Brain microvascular endothelial cell (primary cell): ENCODE measurements around the gene ZNF674.

Source experiments
- DNase-seq: peaks from one replicate; pipeline ENCODE4 v3.0.0-alpha.2; 2020
- H3K27ac ChIP-seq: fragments of 250-450 bp; sonication (Bioruptor Pico); 2 replicates; pipeline ENCODE4 v1.5.1; 2020; ENCODE audit warnings: mild to moderate bottlenecking, moderate library complexity
- H3K27me3 ChIP-seq: fragments of 250-450 bp; sonication (Bioruptor Pico); replicated peaks from 2 replicates; pipeline ENCODE4 v1.5.1; 2020; ENCODE audit warnings: mild to moderate bottlenecking
- H3K36me3 ChIP-seq: fragments of 250-450 bp; sonication (Bioruptor Pico); replicated peaks from 2 replicates; pipeline ENCODE4 v1.5.1; 2020; ENCODE audit warnings: mild to moderate bottlenecking
- H3K4me3 ChIP-seq: 2 replicates; pipeline ENCODE4 v1.5.1; 2011; ENCODE audit warnings: low read depth, mild to moderate bottlenecking, control low read depth, low read length, moderate library complexity
- CTCF ChIP-seq: IDR thresholded peaks from 2 replicates; pipeline ENCODE4 v1.5.1; 2011; ENCODE audit warnings: low read depth, mild to moderate bottlenecking, moderate library complexity, low read length, control low read depth, inconsistent platforms; ENCODE audit errors: missing control alignments
- in situ Hi-C: cut with HindIII; loops from 2 replicates; pipeline ENCODE4 v1.10.0; 2017; ENCODE audit warnings: low sequenced_read_pairs, low pct_ligation_motif_present

The ZNF674 gene

GRCh38 chrX:46545111-46546005, at the start of gene ZNF674:
Gene ZNF674, minus strand, starts transcription at chrX:46545421. Its CDS starts 3,334 bp downstream, at chrX:46542087.
- Histone ChIP-seq H3K27me3 (no peaks in the 10 kb centered on the region), H3K36me3 (peaks cover 2% of the 10 kb centered on the region), H3K4me3 (peak within 1 kb of the TSS; percentile 80), H3K27ac (peak within 1 kb of the TSS; percentile 97)
- no peak for TF ChIP-seq CTCF
- in situ Hi-C loops = no loop called here
- DNase-seq = peak; percentile 87

- TF ChIP-seq CTCF = no peak
- no peak overlapping the region for H3K27ac ChIP-seq
- no peaks in the 10 kb centered on the region for H3K36me3 ChIP-seq
- in situ Hi-C loops = no loop called here
- no peak for DNase-seq
- no peaks in the 10 kb centered on the region for H3K27me3 ChIP-seq
- no peak overlapping the region for H3K4me3 ChIP-seq
Observed at GRCh38 chrX:46589977-46590723, 44.9 kb upstream of the ZNF674 start.

- H3K27me3 ChIP-seq = no peaks in the 10 kb centered on the region
- peak; percentile 75 for DNase-seq
- in situ Hi-C loops = no loop called here
- peak overlapping the region; percentile 81 for H3K27ac ChIP-seq
- no peak overlapping the region for H3K4me3 ChIP-seq
- H3K36me3 ChIP-seq = no peaks in the 10 kb centered on the region
- TF ChIP-seq CTCF = no peak
Observed at GRCh38 chrX:46588263-46588662, 43.0 kb upstream of the ZNF674 start.

- no peak for TF ChIP-seq CTCF
- in situ Hi-C loops = no loop called here
- H3K27me3 ChIP-seq = no peaks in the 10 kb centered on the region
- no peaks in the 10 kb centered on the region for H3K36me3 ChIP-seq
- H3K4me3 ChIP-seq = no peak overlapping the region
- no peak for DNase-seq
- H3K27ac ChIP-seq = peak overlapping the region; percentile 81
Observed at GRCh38 chrX:46587753-46588171, 42.5 kb upstream of the ZNF674 start.

- no peak for TF ChIP-seq CTCF
- in situ Hi-C loops = no loop called here
- peak overlapping the region; percentile 81 for H3K27ac ChIP-seq
- peak; percentile 62 for DNase-seq
- no peak overlapping the region for H3K4me3 ChIP-seq
- H3K27me3 ChIP-seq = no peaks in the 10 kb centered on the region
- no peaks in the 10 kb centered on the region for H3K36me3 ChIP-seq
Observed at GRCh38 chrX:46587158-46587557, 41.9 kb upstream of the ZNF674 start.
